Duodenal mucosa (tissue), 2 donors: Measurements from ENCODE around the gene SLC12A8.

Experiments used
- H3K27ac ChIP-seq: one replicate; pipeline ENCODE4 v1.7.0; 2013; ENCODE audit warnings: low read depth, low read length
- H3K27me3 ChIP-seq, 2 donors: one replicate each; pipeline ENCODE4 v1.7.0; 2013; ENCODE audit warnings: low read length in 2 of 2, control low read depth in 1 of 2; ENCODE audit not compliant: insufficient read depth in 2 of 2, control insufficient read depth in 1 of 2
- H3K36me3 ChIP-seq, 2 donors: one replicate each; pipeline ENCODE4 v1.7.0; 2013; ENCODE audit warnings: low read length in 2 of 2, control low read depth in 1 of 2; ENCODE audit not compliant: insufficient read depth in 2 of 2, control insufficient read depth in 1 of 2
- H3K4me1 ChIP-seq, 2 donors: one replicate each; pipeline ENCODE4 v1.7.0; 2013; ENCODE audit warnings: low read length in 2 of 2, control low read depth in 1 of 2; ENCODE audit not compliant: insufficient read depth in 2 of 2, control insufficient read depth in 1 of 2
- H3K4me3 ChIP-seq, 2 donors: one replicate each; pipeline ENCODE4 v1.7.0; 2013; ENCODE audit warnings: low read length in 2 of 2, low read depth in 1 of 2
- H3K9ac ChIP-seq, 2 donors: one replicate each; pipeline ENCODE4 v1.7.0; 2013; ENCODE audit warnings: low read length in 2 of 2, low read depth in 1 of 2
- H3K9me3 ChIP-seq, 2 donors: one replicate each; pipeline ENCODE4 v1.7.0; 2013; ENCODE audit warnings: low read length in 2 of 2, control low read depth in 1 of 2; ENCODE audit not compliant: control insufficient read depth in 1 of 2

Gene SLC12A8

GRCh38 chr3:125118600-125118999 is 93.9 kb downstream of the SLC12A8 start:
- no peak overlapping the region for H3K9ac ChIP-seq
- H3K27me3 ChIP-seq = no peaks in the 10 kb centered on the region
- H3K27ac ChIP-seq = no peak overlapping the region
- H3K36me3 ChIP-seq = peaks cover 0 to 5% of the 10 kb centered on the region in 2 donors
- peaks cover 10 to 26% of the 10 kb centered on the region in 2 donors for H3K4me1 ChIP-seq
- H3K9me3 ChIP-seq = no peaks in the 10 kb centered on the region
- H3K4me3 ChIP-seq = no peak overlapping the region

- Histone ChIP-seq H3K9ac (no peak overlapping the region), H3K27me3 (no peaks in the 10 kb centered on the region), H3K9me3 (no peaks in the 10 kb centered on the region), H3K4me1 (peaks cover 10 to 26% of the 10 kb centered on the region in 2 donors), H3K36me3 (peaks cover 0 to 5% of the 10 kb centered on the region in 2 donors), H3K4me3 (no peak overlapping the region), H3K27ac (no peak overlapping the region)
These were observed 94.8 kb downstream of the SLC12A8 start for GRCh38 chr3:125117631-125118191.

GRCh38 chr3:125116311-125117080 is 96.1 kb downstream of the SLC12A8 start:
- Histone ChIP-seq H3K27ac (no peak overlapping the region), H3K9ac (no peak overlapping the region), H3K4me1 (peaks cover 10 to 22% of the 10 kb centered on the region in 2 donors), H3K27me3 (no peaks in the 10 kb centered on the region), H3K9me3 (no peaks in the 10 kb centered on the region), H3K4me3 (no peak overlapping the region), H3K36me3 (peaks cover 0 to 6% of the 10 kb centered on the region in 2 donors)

- Histone ChIP-seq H3K4me1 (peaks cover 13 to 14% of the 10 kb centered on the region in 2 donors), H3K4me3 (no peak overlapping the region), H3K27ac (no peak overlapping the region), H3K36me3 (peaks cover 0 to 8% of the 10 kb centered on the region in 2 donors), H3K9ac (no peak overlapping the region), H3K9me3 (no peaks in the 10 kb centered on the region), H3K27me3 (no peaks in the 10 kb centered on the region)
These were observed 96.9 kb downstream of the SLC12A8 start for GRCh38 chr3:125115640-125116039.

- H3K9me3 ChIP-seq = no peaks in the 10 kb centered on the region
- H3K4me3 ChIP-seq = no peak overlapping the region
- no peaks in the 10 kb centered on the region for H3K27me3 ChIP-seq
- peaks cover 9 to 11% of the 10 kb centered on the region in 2 donors for H3K4me1 ChIP-seq
- H3K27ac ChIP-seq = no peak overlapping the region
- peaks cover 0 to 8% of the 10 kb centered on the region in 2 donors for H3K36me3 ChIP-seq
- H3K9ac ChIP-seq = no peak overlapping the region
These were observed 99.6 kb downstream of the SLC12A8 start for GRCh38 chr3:125112981-125113380.

GRCh38 chr3:125110876-125111480 is 101.6 kb downstream of the SLC12A8 start:
- Histone ChIP-seq H3K4me1 (peaks cover 3 to 4% of the 10 kb centered on the region in 2 donors), H3K36me3 (peaks cover 0 to 17% of the 10 kb centered on the region in 2 donors), H3K27ac (no peak overlapping the region), H3K9me3 (no peaks in the 10 kb centered on the region), H3K27me3 (no peaks in the 10 kb centered on the region), H3K4me3 (no peak overlapping the region), H3K9ac (no peak overlapping the region)

GRCh38 chr3:125110016-125110875 is 102.3 kb downstream of the SLC12A8 start:
- Histone ChIP-seq H3K9ac (no peak overlapping the region), H3K4me1 (peaks cover 3 to 4% of the 10 kb centered on the region in 2 donors), H3K4me3 (no peak overlapping the region), H3K27ac (no peak overlapping the region), H3K27me3 (no peaks in the 10 kb centered on the region), H3K9me3 (no peaks in the 10 kb centered on the region), H3K36me3 (peaks cover 0 to 17% of the 10 kb centered on the region in 2 donors)

- Histone ChIP-seq H3K9ac (no peak overlapping the region), H3K4me1 (peaks cover 3 to 4% of the 10 kb centered on the region in 2 donors), H3K9me3 (no peaks in the 10 kb centered on the region), H3K27ac (no peak overlapping the region), H3K27me3 (no peaks in the 10 kb centered on the region), H3K36me3 (peaks cover 0 to 17% of the 10 kb centered on the region in 2 donors), H3K4me3 (no peak overlapping the region)
These were observed 103.0 kb downstream of the SLC12A8 start for GRCh38 chr3:125109536-125109925.

GRCh38 chr3:125108833-125109535 is 103.6 kb downstream of the SLC12A8 start:
- Histone ChIP-seq H3K4me3 (no peak overlapping the region), H3K4me1 (peaks cover 3 to 4% of the 10 kb centered on the region in 2 donors), H3K9ac (no peak overlapping the region), H3K36me3 (peaks cover 0 to 17% of the 10 kb centered on the region in 2 donors), H3K9me3 (no peaks in the 10 kb centered on the region), H3K27me3 (no peaks in the 10 kb centered on the region), H3K27ac (no peak overlapping the region)
